ENCODE data around the gene ARHGEF26.

Gene ARHGEF26

DNA sequence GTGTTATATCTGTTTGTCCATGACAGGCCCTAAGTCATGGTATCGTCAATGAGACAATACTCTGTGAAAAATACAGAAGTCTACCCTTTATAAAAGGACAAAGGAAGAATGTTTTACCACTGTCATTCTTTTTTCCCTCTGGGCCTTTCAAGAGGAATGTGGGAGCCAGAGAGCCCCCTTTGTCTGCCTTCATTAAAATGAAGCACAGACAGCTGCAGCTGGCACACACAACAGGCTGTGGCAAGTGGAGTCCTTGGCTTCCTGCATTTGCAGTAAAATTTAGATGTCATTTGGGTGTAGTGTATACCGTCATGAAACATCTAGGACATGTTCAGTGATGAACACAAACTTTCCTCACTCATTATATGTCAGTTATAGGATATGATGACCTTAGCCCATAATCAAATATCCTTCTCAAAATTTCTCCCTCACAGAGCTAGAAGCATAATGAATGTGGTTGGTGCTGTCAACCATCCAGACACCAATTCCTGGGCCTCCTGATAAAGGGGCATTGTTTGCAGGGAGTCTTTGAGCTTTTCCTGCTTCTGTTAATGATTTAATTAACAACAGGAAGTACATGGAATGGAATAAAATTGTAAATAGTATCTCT is 126.7 kb downstream of the ARHGEF26 start:
- no peak for FAIRE-seq
- DNase-seq (ENCODE audit: insufficient read length, low spot score): no peak

DNA sequence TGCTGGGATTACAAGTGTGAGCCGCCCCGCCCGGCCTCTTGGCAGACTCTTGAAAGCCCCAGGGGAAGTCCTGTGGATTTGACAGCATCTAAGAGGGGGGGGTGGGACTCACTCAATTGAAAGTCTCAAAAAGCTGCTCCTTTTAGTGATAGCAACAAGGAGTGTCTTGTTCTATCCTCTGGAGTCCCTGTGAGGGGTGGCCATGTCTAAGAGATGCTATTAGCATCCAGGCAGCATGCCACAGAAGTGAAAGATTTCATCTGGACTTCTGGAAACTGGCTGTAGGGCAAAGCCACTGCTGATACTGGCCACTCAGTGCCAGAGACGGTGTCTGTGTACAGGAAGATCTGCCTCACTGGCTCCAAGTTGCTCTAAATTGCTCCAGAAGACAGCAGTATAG is 129.1 kb downstream of the ARHGEF26 start:
- FAIRE-seq (no peak), DNase-seq (ENCODE audit: insufficient read length, low spot score) (no peak)
- TF ChIP-seq, protein P1, sequence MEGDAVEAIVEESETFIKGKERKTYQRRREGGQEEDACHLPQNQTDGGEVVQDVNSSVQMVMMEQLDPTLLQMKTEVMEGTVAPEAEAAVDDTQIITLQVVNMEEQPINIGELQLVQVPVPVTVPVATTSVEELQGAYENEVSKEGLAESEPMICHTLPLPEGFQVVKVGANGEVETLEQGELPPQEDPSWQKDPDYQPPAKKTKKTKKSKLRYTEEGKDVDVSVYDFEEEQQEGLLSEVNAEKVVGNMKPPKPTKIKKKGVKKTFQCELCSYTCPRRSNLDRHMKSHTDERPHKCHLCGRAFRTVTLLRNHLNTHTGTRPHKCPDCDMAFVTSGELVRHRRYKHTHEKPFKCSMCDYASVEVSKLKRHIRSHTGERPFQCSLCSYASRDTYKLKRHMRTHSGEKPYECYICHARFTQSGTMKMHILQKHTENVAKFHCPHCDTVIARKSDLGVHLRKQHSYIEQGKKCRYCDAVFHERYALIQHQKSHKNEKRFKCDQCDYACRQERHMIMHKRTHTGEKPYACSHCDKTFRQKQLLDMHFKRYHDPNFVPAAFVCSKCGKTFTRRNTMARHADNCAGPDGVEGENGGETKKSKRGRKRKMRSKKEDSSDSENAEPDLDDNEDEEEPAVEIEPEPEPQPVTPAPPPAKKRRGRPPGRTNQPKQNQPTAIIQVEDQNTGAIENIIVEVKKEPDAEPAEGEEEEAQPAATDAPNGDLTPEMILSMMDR (IDR thresholded peaks at IDR 0.05; ENCODE audit: insufficient read depth, missing control alignments): no peak

More for the DNA sequence above, 126.7 kb downstream of the ARHGEF26 start:
- TF ChIP-seq, protein P1 (IDR thresholded peaks at IDR 0.05; ENCODE audit: insufficient read depth, missing control alignments): no peak

DNA sequence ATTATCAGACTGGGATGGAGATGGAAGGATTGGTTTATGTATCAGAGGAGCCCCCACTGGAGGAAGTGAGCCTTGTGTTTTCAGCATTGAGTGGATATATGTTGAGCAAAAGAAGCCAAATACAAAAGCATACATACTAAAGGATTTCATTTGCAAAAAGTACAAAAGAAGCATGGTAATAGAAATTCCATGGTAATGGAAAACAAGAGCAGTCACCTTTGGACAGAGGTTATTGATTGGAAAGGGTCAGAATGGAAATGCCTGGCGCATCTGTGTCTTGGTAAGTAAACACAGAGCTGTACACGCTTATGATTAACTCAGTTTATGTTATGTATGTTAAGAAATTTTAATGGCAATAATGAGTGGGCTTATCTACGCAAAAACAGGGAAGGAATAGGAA is 130.4 kb downstream of the ARHGEF26 start:
- DNase-seq (ENCODE audit: insufficient read length, low spot score) (no peak), FAIRE-seq (no peak)
- TF ChIP-seq, protein P1 (IDR thresholded peaks at IDR 0.05; ENCODE audit: insufficient read depth, missing control alignments): no peak

DNA sequence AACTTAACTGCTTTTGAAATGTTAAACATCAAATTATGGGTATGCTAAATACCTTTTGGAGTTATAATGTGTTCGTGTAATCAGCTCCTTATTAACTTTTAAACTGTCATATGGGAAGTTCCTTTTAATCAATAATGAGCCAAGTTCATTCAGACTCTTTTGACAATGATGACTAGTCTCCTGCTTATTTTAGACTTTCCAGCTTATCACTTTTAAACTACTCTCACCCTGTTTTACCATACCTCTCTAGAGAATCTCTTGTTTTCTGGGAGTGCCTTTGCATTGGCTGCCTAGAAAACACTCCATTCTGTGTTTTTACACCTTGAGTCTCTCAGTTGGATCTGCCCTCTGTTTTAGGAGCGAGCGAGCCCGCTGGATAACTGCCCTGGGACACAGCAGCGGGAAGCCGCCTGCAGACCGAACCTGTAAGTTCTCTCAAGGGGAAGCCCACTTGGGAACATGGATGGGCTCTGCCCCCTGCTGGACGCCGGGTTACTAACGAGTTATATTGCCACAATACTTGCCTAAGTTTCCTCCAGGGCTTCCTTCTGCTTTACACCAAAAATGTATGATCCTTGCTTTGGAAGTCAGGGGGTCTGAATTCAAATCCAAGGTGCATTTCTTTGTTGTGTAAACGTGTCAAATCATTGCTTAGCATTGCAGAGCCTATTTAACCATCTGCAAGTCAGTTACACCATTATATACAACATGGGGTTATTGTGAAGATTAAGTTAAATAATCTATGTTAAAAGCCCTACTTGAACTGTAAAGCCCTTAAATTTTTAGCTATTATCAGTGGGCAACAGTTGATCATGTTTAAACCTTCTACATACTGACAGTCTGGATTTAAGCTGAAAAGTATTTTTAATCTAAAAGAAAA is 131.8 kb downstream of the ARHGEF26 start:
- FAIRE-seq: peak; percentile 58

DNA sequence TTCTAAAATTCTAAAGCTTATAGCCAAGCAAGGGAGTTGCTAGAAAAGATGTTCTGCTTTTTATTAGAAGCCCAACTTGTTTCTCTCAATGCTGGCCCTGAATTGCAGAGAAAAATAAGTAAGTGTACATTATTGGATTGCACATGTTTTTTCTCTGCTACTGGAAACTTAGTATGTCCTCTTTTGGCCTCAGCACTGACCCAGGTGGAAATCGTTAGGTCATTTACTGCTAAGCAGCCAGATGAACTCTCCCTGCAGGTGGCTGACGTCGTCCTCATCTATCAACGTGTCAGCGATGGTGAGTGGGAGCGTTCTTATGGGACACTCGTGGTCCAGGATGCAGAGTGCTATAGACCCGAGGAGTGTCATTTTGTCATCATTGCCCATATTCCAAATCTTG is 133.3 kb downstream of the ARHGEF26 start:
- DNase-seq (ENCODE audit: insufficient read length, low spot score) (no peak), FAIRE-seq (no peak)
- TF ChIP-seq, protein P1 (IDR thresholded peaks at IDR 0.05; ENCODE audit: insufficient read depth, missing control alignments): no peak

More for the DNA sequence above, 131.8 kb downstream of the ARHGEF26 start:
- DNase-seq (ENCODE audit: insufficient read length, low spot score): peak; percentile 48
- TF ChIP-seq, protein P1 (IDR thresholded peaks at IDR 0.05; ENCODE audit: insufficient read depth, missing control alignments): peak; percentile 83

DNA sequence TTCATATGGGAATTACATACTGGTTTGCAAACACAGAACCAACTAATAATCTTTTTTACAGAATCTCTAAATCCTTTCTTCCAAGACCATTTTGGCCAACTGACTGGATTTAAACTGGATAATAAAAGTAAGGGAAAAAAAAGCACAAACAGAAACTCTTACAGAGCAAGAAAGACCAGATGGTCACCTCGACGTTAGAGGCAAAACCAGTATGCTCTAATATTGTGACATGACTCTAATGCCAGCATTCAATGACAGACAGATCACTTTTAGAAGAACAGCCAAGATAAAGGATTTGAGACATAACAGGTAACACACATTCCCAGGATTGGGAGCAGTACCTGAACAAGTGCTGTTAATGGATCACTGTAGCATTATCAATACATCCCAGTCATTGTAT is 152.2 kb downstream of the ARHGEF26 start:
- TF ChIP-seq, protein P1 (IDR thresholded peaks at IDR 0.05; ENCODE audit: insufficient read depth, missing control alignments): no peak
- DNase-seq (ENCODE audit: insufficient read length, low spot score): no peak
- FAIRE-seq: no peak

DNA sequence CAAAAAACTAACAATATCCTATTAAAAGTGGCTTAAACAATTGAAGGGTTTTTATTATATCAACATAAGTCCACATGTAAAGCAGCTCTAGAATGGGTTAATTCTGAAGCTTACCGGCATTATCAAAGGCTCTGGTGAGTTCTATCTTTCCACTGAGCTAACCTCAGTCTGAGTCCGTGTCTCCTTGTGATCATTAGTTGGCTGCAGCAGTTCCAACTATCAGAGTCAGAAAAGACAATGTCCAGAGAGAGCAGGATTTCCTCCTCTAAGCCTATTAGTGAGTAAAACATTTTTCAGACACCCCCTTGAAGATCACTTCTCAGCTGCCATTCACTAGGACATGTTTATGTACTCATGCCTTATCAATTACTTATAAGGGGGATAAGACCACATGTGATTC is 153.2 kb downstream of the ARHGEF26 start:
- FAIRE-seq (peak; percentile 71), DNase-seq (ENCODE audit: insufficient read length, low spot score) (no peak)
- TF ChIP-seq, protein P1 (IDR thresholded peaks at IDR 0.05; ENCODE audit: insufficient read depth, missing control alignments): no peak

Data from D721Med (cell line).